GM08714 (cell line): ENCODE results near the gene DSCAML1.

Source experiments
- H3K4me3 ChIP-seq: fragments of 200-500 bp; sonication (Bioruptor generic); 2 replicates; pipeline ENCODE4 v1.5.1; 2014; ENCODE audit warnings: mild to moderate bottlenecking, low read length, inconsistent platforms
- ZNF274 ChIP-seq: IDR thresholded peaks from 2 replicates; pipeline ENCODE4 v1.6.1; 2012; ENCODE audit warnings: mild to moderate bottlenecking, low read depth, low read length

The DSCAML1 gene

GRCh38 chr11:117643606-117644300, 153.3 kb downstream of the DSCAML1 start:
- TF ChIP-seq ZNF274, result no peak
- no peak overlapping the region for H3K4me3 ChIP-seq

GRCh38 chr11:117642835-117643234, 154.2 kb downstream of the DSCAML1 start:
- H3K4me3 ChIP-seq, result no peak overlapping the region
- TF ChIP-seq ZNF274, result no peak

- no peak for TF ChIP-seq ZNF274
- H3K4me3 ChIP-seq, result no peak overlapping the region
Measured at GRCh38 chr11:117642396-117642795, 154.6 kb downstream of the DSCAML1 start.

GRCh38 chr11:117641008-117641915, 155.8 kb downstream of the DSCAML1 start:
- no peak overlapping the region for H3K4me3 ChIP-seq
- no peak for TF ChIP-seq ZNF274

- H3K4me3 ChIP-seq, result no peak overlapping the region
- TF ChIP-seq ZNF274, result no peak
Measured at GRCh38 chr11:117640041-117640440, 157.0 kb downstream of the DSCAML1 start.

- TF ChIP-seq ZNF274, result no peak
Measured at GRCh38 chr11:117639601-117640000, 157.4 kb downstream of the DSCAML1 start.

GRCh38 chr11:117638911-117639543, 158.0 kb downstream of the DSCAML1 start:
- TF ChIP-seq ZNF274, result no peak
- no peak overlapping the region for H3K4me3 ChIP-seq

More at GRCh38 chr11:117639601-117640000, 157.4 kb downstream of the DSCAML1 start:
- no peak overlapping the region for H3K4me3 ChIP-seq

- TF ChIP-seq ZNF274, result no peak
- H3K4me3 ChIP-seq, result no peak overlapping the region
Measured at GRCh38 chr11:117634756-117635603, 162.0 kb downstream of the DSCAML1 start.

- no peak overlapping the region for H3K4me3 ChIP-seq
- TF ChIP-seq ZNF274, result no peak
Measured at GRCh38 chr11:117633976-117634755, 162.8 kb downstream of the DSCAML1 start.

- no peak overlapping the region for H3K4me3 ChIP-seq
- TF ChIP-seq ZNF274, result no peak
Measured at GRCh38 chr11:117633186-117633754, 163.7 kb downstream of the DSCAML1 start.

GRCh38 chr11:117632306-117632705, 164.7 kb downstream of the DSCAML1 start:
- H3K4me3 ChIP-seq, result no peak overlapping the region
- TF ChIP-seq ZNF274, result no peak

GRCh38 chr11:117631336-117632140, 165.5 kb downstream of the DSCAML1 start:
- no peak for TF ChIP-seq ZNF274
- H3K4me3 ChIP-seq, result no peak overlapping the region
